T47D (cell line): ENCODE measurements around the gene KCP.
A peak's percentile ranks its signal among the peaks of the same experiment; 100 is the strongest.

Source experiments
- DNase-seq, 2 experiments: peaks; one replicate each; pipeline versions ENCODE4 v3.0.0 to v3.0.0-alpha.2; 2011 to 2012; ENCODE audit warnings: low read depth in 1 of 2, low spot score in 1 of 2
- JUND ChIP-seq: IDR thresholded peaks from 2 replicates; pipeline ENCODE4 v1.6.1; 2012; ENCODE audit warnings: low read depth
- in situ Hi-C: cut with HindIII; loops from 2 replicates; pipeline ENCODE4 v1.10.0; 2016; ENCODE audit warnings: low sequenced_read_pairs, low pct_unique_long_range_greater_than_20kb

The KCP gene

DNA sequence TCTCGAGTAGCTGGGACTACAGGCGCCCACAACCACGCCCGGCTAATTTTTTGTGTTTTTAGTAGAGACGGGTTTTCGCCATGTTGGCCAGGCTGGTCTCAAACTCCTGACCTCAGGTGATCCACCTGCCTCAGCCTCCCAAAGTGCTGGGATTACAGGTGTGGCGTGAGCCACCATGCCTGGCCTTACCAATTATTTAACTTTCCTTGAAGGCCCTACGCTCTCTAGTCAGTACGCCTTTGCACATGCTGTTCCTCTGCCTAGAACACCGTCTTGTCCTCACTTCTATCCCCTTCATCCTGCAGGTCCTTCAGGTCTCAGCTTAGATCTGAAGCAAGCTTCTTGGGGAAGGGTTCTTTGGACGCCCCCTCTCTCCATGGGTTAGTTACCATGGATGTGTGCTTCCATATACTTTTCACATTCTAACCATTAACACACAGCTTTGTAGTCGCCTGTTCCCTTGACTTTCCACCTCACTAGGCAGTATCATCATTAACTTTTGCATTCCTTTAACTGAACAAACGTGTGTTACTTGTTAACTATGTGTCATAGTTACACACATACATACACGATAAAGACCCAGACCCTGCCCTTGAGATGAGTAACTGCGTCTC is 48.4 kb downstream of the KCP start:
- in situ Hi-C loops = no loop called here
- DNase-seq = no peak
- TF ChIP-seq JUND = no peak

DNA sequence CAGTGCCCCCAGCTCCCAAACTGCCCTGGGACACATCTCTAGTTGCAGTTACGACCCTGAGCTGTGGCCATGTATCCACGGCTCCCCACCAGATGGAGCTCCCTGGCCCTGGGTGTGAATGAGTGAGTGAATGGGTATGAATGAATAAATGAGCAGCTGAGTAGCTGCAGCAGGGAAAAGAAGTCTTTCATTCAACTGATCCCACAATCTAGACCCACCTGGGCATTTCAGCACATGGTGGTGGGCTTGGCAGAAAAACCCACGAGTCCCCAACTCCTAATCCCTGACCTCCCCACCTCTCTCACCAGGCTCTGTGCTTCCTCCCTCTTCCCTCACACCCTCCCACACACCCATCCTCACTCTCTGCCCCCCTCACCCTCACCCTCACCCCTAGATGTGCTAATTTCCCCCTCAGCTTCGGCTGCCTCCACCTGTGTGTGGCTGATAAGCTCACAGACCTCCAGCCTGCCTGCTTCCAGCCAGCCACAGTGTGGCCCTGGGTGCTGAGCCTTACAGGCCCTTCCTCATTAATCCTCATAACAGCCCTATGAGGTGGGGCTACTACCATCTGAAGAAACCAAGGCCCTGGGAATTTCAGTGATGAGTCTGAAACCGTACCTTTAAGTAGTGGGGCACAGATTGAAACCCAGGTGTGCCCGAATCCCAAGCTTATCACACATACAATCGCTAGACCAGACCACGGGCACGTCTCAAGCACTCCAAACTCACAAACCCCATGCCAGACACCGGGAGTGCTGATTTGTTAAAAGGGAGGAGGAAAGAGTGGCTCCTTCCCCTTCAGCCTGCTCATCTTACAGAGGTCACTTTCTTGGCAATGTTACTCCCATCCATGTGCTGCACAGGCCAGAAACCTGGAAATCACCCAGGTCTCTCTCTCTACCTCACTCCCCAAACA is 50.1 kb downstream of the KCP start:
- DNase-seq = peak in 1 of 2 experiments; percentile 17
- in situ Hi-C loops = no loop called here
- TF ChIP-seq JUND = no peak

DNA sequence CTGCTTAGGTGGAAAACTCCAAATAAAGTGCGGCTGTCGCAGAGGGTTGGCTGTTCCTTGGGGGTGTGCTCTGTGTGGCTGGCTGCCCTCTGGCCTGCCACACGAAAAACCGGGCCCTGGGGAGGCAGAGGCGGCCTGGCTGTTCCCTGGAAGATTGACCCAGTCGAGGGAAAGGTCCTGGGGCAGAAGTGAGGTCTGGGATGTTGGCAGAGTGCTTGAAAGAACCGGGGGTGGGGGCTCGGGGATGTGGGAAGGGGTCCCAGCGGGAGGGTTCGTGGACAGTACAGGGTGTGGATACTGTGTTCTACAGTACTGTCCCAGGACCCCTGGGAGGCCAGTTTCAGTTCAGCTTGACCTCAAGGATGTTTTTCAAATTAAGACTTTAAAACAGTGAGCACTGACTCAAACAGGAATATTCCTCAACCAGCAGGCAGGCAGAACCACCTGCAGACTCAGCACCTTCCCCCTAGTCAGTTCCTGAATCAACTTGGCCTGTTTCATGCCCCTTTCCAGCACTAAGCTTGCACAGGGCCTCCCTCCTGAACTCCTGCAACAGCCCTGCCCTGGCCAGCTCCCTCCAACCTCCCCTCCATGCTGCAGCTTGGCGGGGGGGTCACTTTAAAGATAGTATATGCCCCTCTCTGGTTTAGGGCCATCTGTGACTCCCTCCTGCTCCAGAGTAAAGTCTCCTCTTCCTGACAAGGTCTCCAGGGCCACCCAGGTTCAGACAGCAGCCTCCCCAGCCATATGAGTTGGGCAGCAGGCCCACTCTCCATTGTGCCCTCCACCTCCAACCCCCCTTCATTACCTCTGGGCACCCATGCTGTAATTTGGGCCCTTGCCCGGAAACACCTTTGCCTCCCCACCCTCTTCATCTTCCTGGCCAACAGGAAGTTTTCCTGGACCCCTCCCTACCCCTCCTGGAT is 51.0 kb downstream of the KCP start:
- TF ChIP-seq JUND = no peak
- in situ Hi-C loops = no loop called here
- DNase-seq = no peak

DNA sequence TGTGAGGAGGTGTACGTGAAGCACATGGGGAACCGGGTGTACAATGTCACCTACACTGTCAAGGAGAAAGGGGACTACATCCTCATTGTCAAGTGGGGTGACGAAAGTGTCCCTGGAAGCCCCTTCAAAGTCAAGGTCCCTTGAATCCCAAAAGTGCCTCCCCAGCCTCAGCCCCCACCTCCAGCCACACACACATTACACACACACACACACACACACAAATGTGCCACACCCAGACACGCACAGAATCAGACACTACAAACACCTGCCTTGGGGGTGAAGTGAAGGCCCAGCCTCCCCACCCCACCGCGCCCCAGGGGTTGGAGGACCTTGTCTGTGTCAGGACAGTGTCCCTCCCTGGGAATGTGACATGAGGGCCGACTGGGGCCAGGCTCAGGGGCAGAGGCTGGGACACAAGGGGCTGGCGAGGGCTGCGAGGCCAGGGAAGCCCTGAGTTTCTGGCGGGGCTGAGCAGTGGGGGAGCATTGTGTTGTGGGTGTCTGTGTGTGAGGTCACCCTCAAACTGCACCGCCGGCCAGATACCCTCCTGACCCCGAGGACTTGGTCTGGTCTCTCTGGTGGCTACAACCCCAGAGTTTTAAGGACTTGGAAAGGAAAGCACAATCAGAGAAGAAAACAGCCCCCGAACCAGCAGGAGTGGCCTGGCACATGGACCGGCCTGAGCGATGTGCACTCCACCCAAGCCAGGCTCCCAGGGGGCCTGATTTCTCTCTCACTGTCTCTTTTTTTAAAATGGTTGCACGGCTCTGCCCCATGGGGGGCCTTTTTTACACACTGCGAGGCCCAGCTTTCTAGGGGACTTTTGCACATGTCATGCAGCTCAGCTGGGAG is 51.9 kb downstream of the KCP start:
- DNase-seq = no peak
- in situ Hi-C loops = no loop called here
- TF ChIP-seq JUND = no peak

DNA sequence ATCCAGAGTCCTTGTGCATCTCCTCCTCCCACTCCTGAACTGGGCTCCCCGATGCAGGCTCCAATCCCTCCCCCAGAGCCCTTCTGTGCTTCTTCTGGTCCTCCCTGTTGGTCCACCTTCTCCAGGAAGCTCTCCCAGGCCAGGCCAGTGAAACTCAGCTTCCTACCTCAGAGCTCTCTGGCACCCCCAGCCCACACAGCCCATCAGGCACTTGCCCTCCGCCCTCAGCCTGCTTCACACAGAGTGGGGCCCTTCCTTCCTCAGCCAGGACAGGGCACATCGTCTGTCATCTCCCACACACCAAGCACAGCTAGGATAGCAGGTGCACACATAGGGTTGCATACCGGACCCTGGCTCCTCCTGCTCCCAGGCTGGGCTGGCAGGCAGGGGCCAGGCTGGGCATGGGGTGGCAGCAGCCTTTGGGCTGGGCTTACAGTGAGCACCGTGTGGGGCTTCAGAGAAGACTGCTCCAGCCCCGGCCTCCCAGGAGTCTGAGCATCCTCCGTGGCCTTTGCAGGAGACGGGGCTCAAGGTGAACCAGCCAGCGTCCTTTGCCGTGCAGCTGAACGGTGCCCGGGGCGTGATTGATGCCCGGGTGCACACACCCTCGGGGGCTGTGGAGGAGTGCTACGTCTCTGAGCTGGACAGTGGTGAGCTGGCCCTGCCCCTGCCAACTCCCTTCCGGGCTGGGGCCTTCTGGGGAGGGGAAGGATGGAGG is 54.3 kb downstream of the KCP start:
- no peak for TF ChIP-seq JUND
- in situ Hi-C loops = no loop called here
- no peak for DNase-seq

DNA sequence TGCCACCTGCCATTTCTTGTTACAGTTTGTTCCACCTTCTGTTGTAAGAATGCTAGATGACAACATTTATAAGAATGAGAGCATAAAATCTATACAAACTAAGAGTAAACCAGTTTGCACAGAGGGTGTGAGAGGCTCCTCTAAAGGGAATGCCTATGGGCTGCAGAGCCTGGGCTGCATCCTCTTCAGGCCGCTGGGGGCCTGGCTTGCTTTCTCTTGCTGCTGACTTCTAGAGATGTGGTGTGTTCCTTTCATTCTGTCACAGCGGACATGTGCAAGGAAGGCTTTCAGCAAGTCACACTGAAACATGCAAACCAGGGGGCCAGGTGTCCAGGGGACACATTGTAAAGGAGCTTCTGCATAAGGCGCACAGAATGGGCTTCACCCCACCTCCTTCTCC is 55.0 kb downstream of the KCP start:
- no peak for DNase-seq
- TF ChIP-seq JUND = no peak
- in situ Hi-C loops = no loop called here

DNA sequence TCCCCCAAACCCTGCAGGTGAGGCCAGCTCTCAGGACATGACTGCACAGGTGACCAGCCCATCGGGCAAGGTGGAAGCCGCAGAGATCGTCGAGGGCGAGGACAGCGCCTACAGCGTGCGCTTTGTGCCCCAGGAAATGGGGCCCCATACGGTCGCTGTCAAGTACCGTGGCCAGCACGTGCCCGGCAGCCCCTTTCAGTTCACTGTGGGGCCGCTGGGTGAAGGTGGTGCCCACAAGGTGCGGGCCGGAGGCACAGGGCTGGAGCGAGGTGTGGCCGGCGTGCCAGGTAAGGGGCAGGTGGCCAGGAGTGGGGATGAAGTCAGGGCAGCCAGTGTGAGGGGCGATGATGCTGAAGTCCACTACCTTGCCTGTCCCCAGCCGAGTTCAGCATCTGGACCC is 56.1 kb downstream of the KCP start:
- DNase-seq = no peak
- in situ Hi-C loops = no loop called here
- TF ChIP-seq JUND = no peak

DNA sequence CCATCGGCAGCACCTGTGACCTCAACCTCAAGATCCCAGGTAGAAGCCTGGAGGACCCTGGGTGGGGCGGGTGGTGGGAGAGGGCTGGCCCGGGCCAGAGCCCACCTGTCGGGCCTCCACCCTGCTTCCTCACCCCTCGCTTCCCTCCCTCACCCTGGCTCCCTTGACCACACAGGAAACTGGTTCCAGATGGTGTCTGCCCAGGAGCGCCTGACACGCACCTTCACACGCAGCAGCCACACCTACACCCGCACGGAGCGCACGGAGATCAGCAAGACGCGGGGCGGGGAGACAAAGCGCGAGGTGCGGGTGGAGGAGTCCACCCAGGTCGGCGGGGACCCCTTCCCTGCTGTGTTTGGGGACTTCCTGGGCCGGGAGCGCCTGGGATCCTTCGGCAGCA is 56.7 kb downstream of the KCP start:
- no peak for TF ChIP-seq JUND
- in situ Hi-C loops = no loop called here
- DNase-seq = no peak

DNA sequence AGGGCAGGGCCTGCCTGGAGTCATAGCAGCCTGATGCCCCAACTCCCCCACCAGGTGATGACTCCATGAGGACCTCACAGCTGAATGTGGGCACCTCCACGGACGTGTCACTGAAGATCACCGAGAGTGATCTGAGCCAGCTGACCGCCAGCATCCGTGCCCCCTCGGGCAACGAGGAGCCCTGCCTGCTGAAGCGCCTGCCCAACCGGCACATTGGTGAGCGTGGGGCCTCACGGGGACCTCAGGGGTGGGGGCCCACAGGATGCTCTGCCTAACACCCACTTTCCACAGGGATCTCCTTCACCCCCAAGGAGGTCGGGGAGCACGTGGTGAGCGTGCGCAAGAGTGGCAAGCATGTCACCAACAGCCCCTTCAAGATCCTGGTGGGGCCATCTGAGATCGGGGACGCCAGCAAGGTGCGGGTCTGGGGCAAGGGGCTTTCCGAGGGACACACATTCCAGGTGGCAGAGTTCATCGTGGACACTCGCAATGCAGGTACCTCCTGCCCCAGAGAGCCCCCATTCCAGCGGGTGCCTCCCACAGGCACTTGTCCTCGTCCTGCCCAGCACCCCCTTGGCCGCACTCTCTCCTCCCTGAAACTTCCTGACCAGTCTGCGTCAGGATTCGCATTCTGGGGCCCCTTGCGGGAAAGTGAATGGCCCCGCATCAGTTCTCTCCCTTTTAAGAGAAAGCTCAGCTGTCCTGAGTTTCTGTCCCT is 57.8 kb downstream of the KCP start:
- no peak for DNase-seq
- in situ Hi-C loops = no loop called here
- TF ChIP-seq JUND = no peak

DNA sequence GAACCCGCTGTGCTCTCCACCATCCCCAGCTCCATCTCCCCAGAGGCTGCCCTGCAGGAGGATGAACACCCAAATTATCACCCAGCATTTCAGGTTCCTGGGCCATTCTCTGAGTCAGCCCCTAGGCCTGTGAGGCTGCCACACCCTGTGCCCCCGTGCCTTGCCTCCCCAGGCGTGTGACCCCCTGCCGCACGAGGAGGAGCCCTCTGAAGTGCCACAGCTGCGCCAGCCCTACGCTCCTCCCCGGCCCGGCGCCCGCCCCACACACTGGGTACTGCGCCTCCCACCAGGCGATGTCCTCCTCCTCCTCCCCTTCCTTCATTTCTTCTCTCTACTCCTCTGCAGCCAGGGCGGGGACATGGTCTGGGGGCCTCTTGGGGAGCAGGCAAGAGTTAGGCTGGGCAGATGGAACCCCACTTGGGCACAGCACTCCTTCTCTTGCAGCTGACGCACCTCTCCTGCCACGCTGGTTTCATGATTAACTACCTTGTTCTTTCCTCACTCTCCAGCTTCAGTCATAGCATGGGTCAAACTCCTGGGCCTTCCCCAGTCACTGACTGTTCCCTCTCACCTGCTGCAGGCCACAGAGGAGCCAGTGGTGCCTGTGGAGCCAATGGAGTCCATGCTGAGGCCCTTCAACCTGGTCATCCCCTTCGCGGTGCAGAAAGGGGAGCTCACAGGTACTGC is 60.6 kb downstream of the KCP start:
- no peak for DNase-seq
- no peak for TF ChIP-seq JUND
- in situ Hi-C loops = no loop called here
